Hepatocyte (in vitro differentiated cells): ENCODE results near the gene TBC1D2.

Experiments used
- CTCF ChIP-seq: fragments of 200-600 bp; sonication (generic); IDR thresholded peaks from 2 replicates; pipeline ENCODE4 v1.5.1; 2016; ENCODE audit warnings: antibody characterized with exemption, mild to moderate bottlenecking; ENCODE audit not compliant: poor library complexity
- EZH2 ChIP-seq: fragments of 200-600 bp; sonication (generic); IDR thresholded peaks from 2 replicates; pipeline ENCODE4 v1.6.1; 2016; ENCODE audit warnings: antibody characterized with exemption, mild to moderate bottlenecking, borderline replicate concordance

DNA sequence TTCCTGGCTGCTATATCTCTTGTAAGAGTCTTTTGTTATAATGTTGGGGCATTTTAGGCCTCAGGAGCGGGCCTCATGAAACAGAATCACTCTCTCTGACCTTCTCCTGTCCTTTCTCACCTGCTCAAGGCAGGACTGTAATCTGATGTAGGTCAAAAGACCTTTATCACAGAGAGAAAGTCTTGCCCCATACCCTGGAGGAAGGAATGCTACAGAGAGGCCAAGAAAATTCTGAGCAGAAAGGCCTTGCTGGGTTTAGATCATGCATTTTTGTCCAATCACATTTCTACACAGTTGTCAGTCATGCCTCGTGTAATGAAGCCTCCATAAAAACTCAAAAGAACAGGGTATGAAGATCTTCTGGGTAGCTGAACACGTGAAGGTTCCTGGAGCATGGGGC, 45.2 kb upstream of the TBC1D2 start:
- TF ChIP-seq CTCF (no peak), EZH2 (no peak)
